ENCODE results near the gene TNFRSF12A. TPM values are rescaled to one million over a fixed set of nuclear protein-coding genes. Genes with fewer than 3 reads are reported as not detected.

The TNFRSF12A gene
- total and polyA plus RNA-seq, 9 of the 15 experiments (the other 6 are each of a cell fraction or from before 2014, with no cell fraction given), result 0.41 to 61.8 (median 26.5) TPM

DNA sequence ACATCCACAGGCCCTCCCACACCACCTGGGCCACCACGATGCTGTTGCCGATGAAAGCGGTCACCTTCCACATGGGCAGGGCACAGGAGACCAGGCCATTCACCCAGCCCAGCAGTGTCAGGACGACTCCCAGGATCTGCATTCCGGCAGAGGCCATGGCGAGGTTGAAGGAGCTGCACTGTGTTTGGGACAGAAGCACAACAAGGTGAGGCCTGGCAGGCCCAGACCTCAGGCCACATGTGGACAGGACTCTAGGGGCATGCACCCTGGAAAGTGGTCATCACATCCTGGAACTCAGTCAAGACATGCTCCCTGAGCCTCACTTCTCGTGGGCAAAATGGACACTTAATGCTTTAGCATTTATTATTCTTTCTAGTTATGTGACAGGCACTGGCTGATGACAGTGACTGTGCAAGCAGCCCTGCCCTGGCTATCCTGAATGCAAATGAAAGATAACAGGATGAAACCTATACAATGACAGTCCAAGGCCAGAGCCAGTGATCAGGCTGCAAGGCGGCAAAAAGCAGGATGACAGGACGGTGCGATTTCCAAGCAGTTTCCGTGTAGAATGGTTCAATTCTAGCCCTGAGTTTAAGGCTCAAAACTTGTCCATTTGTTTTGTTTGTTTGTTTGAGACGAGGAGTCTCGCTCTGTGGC, 4.2 kb upstream of the TNFRSF12A start (continued):
- no peak for TF ChIP-seq ZBTB1 (CRISPR knock-in tag; IDR thresholded peaks at IDR 0.05; ENCODE audit: borderline replicate concordance, low read depth)
- peak; percentile 35; the same call in 1 of the 2 replicates for TF ChIP-seq MAFG (tag; conservative IDR thresholded peaks at IDR 0.05)
- TF ChIP-seq RB1 (IDR thresholded peaks at IDR 0.05; ENCODE audit: low read depth), result no peak
- TF ChIP-seq ZBTB7A (IDR thresholded peaks at IDR 0.05; ENCODE audit: borderline replicate concordance, control insufficient read depth, low read depth, low read length), result no peak
- TF ChIP-seq U2AF2 (optimal IDR thresholded peaks at IDR 0.05; ENCODE audit: low read depth, low read length), result no peak
- TF ChIP-seq ZNF217 (CRISPR knock-in tag; IDR thresholded peaks at IDR 0.05), result no peak
- TF ChIP-seq STAT5A (IDR thresholded peaks at IDR 0.05; ENCODE audit: borderline replicate concordance, low read length), result no peak
- no peak for TF ChIP-seq DIDO1 (tag; IDR thresholded peaks at IDR 0.05; ENCODE audit: low read depth)

DNA sequence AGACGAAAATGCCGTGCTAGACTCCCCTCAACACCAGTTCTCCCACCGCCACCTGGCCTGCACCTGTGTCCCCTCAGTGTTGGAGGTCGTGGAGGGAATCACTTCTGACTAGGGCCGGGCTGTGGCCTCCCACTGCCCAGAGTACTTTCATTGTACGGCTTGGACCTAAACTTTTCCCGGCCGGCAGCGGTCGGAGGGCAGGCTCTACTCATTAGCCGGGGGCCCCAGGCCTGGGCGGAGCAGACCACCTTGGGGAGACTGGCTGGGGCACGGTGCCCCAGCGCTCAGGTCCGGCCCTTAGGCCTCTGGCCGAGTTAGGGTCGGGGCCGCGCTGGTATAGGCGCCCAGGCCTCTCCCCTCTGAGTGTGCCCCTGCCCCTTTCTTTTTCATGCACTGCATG, 2.8 kb upstream of the TNFRSF12A start:
- H3K4me1 ChIP-seq (replicated peaks in 1 of 2; ENCODE audit: control insufficient read depth in 2 of 2, insufficient read depth in 2 of 2, low read length in 2 of 2), result peaks cover 33 to 94% of the 10 kb centered on the region in 2 experiments
- DNase-seq (ENCODE audit: extremely low read depth in 1 of 4, low spot score in 3 of 4) (no peak), FAIRE-seq (no peak), ATAC-seq (no peak)
- BruUV-seq (replicated peaks), result no TSS peak
- H3K9me3 ChIP-seq (replicated peaks; ENCODE audit: control insufficient read depth, insufficient read depth, low read depth, low read length), result no peaks in the 10 kb centered on the region
- 82% methylated on average over 14 of the region's 20 CpGs for WGBS (ENCODE audit: insufficient coverage, low coverage, missing lambda C conversion rate)
- CTCF ChIA-PET (ENCODE audit: low intra/inter-chr PET ratio), result no interaction called here
- peaks cover 16% of the 10 kb centered on the region for H4K20me1 ChIP-seq (replicated peaks; ENCODE audit: control insufficient read depth, insufficient read depth, low read length)
- no peak for TF ChIP-seq HDAC8 (tag; IDR thresholded peaks at IDR 0.05)
- 0 out of 2 replicates have a peak, but pooled peaks have one; percentile 2 for TF ChIP-seq ZFX (CRISPR knock-in tag; IDR thresholded peaks at IDR 0.05)
- peaks cover 6% of the 10 kb centered on the region for H3K9me1 ChIP-seq (ENCODE audit: control insufficient read depth, insufficient read depth, low read length)
- POLR2A ChIA-PET, result no interaction called here
- H3K27ac ChIP-seq (ENCODE audit: extremely low read depth, low read depth, low read length), result no peak overlapping the region
- in situ Hi-C loops (cut with MboI) (no loop called here), intact Hi-C loops (cut with micrococcal nuclease) (no loop called here)
- H3K4me3 ChIP-seq, result no peak overlapping the region
- H3K36me3 ChIP-seq (ENCODE audit: control insufficient read depth, insufficient read depth, low read length), result peaks cover 8% of the 10 kb centered on the region; the same call in 2 of the 3 replicates
- peaks cover 22% of the 10 kb centered on the region for H3K79me2 ChIP-seq (ENCODE audit: control insufficient read depth, insufficient read depth, low read length)
- H2AFZ ChIP-seq (ENCODE audit: low read depth, low read length), result no peak overlapping the region
- H3K27me3 ChIP-seq (ENCODE audit: control insufficient read depth in 2 of 2, insufficient read depth in 2 of 2, low read length in 2 of 2), result no peaks in the 10 kb centered on the region
- no peak overlapping the region for H3K4me2 ChIP-seq (ENCODE audit: insufficient read depth, low read length)
- peak overlapping the region in 1 of 2 experiments; percentile 75; a peak in 2 of 4 replicates for H3K9ac ChIP-seq (ENCODE audit: insufficient read depth in 1 of 2, low read depth in 2 of 2, low read length in 2 of 2)

All from K562 (cell line).